GM19193 (cell line): ENCODE results near the gene C1QTNF8.

Experiments
- POLR2A ChIP-seq: IDR thresholded peaks from 4 replicates; pipeline ENCODE4 v1.6.1; 2011; ENCODE audit not compliant: insufficient read depth, insufficient read length; ENCODE audit errors: extremely low read depth

Gene C1QTNF8

DNA sequence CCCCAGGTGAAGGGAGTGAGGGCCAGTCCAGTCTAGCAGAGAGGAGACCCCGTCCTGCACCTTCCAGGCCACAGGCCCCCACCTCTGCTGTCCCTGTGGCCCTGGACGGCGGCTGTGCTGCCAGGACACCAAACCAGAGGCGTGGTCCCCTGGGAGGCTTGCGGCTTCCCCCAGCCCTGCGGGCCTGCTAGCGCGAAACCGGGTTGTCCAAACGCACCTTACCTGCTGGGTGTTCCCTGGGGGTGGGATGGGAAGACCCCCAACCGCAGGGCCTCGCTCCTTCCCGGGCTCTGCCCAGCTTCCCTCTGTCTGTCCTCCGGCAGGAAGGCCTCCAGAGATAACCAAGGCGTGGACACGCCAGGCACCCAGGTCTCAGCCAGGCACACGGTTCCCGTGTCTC, 37.2 kb upstream of the C1QTNF8 start:
- TF ChIP-seq POLR2A = no peak

DNA sequence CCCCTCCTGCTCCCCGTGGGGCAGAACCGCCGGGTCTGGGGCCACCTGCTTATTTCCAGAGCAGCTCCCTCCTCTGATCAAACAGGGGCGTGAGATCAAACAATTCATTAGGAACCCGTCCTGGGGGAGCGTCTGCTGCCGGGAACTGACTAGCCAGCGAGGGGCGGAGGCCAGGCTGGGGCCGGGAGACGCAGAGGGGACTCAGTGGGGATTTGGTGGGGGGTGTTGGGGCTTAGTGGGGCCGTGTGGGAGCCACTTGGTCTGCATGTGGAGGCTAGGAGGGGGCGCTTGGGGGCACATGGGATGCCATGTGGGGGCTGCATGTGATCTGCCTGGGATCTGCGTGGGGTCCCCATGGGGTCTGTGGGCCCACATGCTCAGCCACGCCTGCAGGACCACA, 36.4 kb upstream of the C1QTNF8 start:
- TF ChIP-seq POLR2A = no peak

DNA sequence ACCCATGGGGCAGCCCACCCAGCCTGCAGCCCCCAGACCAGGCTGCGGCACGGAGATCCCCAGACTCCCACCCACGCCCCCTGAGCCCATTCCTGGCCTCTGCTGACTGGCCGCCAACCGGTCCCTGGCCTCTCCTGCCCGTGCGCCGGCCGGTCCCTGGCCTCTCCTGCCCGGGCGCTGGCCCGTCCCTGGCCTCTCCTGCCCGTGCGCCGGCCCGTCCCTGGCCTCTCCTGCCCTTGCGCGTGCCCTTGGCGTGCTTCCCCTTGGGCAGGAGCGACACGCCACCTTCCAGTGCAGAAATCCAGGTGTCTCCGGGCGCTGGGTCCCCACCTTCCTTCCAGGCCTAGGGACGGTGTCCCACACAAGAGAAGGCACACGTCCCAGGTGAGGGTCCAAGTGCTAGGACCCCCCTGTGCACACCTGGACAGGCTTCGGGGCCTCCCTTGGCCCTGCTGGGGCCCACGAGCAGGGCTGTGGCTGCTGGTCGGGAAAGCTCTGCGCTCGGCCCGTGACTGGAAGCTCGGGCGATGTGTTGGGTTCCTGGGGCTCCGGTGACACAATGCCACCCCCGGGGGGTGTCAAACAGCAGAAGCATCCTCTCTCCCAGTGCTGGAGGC, 35.4 kb upstream of the C1QTNF8 start:
- no peak for TF ChIP-seq POLR2A

DNA sequence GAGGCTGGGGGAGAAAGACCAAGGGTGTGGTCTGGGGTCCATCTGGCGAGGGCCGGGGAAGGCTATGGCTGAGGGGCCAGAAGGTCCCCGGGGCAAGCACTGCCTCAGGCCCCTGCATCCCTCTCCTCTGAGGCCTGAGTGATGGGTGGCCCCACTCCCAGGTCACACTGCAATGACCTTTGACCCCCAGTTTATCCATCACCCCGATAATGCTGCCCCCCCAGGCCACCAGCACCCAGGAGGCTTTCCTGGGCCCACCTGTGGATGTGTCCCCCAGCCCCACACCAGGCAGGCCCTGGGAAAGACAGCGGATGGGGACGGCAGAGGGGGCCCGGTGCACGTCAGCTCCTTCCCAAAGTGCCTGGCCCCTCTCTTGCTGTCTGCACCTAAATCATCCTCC, 34.3 kb upstream of the C1QTNF8 start:
- no peak for TF ChIP-seq POLR2A

DNA sequence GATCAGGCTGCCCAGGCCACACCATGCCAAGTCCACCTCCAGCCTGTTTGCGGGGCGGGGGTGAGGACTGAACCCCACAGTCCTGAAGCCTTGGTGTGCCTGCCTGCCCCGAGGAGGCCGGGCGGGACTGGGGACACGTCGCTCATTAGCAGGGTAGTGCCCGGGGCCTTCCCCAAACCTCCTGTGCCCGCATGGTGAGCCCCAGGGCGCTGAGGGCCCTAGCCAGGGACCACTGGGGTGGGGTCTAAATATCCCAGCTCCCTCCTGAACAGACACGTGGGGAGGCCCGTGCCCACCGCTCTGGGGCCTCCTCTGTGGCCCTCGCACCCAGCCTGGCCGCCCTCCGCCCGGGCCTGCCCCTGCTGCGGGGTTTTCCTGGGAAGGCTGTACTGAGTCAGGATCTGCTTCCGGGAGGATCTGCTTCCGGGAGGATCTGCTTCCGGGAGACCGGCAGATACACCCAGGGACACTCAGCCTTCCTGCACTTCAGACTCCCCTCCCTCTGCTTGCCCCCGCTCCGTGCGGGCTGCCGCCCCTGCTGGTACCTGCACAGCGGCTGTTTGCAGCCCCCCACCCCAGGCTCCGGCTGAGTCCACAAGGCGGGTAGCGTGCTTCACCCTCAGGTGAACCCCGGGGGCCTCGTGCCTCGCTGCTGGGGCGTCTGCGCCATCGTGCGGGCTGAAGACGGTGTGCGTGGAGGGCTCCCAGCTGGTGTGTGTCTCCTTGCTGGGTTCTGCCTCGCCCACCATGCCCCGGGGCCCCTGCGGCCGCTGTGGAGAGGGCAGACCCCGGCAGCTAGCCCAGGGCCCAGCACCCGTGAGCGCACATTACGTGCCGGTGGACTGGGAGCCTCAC, 33.3 kb upstream of the C1QTNF8 start:
- no peak for TF ChIP-seq POLR2A

DNA sequence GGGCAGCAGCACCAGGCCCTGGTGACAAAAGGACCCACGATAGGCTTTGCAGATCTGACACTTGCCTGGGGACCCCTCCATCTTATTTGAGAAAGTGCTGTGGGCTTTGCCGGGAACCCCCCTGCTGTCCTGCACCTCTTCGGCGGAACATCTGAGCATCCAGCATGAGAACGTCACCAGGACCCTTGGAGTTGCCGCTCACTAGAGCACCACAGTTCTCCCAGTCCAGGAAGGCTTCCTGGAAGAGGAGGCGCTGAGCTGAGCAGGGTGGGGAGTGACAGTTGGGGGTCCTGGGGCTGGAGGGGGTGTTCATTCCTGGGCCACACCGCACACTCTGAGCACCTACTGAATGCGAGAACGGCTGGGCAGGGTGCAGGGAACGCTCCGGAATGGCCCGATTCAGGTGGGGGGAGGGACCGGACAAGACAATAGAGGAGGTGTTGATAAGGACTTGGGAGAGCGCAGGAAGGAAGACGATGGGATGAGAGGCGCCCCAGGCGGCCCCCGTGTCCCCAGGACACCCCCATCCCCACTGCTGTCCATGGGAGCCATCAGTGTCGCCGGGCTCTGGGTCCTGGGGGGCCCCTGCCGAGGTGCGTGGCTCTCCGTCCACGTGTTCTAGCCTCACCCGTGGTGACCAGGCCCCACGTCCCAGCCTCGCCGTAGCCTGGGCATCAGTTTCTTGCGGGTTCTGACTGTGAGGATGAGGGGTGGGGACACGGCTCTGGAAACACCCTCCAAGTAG, 32.1 kb upstream of the C1QTNF8 start:
- TF ChIP-seq POLR2A = no peak

DNA sequence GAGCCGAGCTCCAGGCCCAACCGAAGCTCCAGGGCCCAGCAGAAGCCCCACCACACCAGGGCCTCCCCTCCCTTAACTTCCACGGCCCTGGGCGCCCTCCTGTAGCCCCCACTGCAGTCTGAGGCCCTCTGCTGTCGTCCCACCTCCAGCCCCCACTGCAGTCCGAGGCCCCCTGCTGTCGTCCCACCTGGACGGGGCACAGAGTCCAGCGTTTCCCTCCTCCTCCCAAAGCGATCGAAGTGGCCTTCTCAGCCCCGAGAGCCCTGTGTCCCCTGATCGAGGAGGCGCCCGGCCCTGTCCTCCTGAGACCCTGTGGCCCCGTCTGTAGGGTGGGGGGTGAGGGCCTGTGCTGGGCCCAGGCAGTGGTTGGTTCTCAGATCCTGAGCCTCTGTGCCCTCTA, 31.1 kb upstream of the C1QTNF8 start:
- no peak for TF ChIP-seq POLR2A

DNA sequence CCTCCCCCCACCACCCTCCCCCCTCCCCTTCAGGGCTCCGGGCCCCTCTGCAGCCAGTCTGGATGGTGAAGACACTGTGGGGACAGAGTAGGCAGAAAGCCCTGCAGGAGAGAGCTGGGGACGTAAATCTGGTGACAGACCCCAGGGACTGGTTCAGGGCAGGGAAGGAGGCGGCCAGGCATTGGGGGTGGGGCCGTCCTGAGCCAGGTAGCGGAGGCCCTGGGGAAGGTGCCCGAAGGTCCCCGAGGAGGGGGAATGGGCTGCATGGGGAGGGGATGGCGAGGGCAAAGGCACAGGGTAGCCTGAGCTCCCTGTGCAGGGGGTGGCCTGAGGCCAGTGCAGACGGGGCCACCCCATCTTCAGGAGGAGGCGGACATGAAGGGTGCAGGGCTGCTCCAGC, 30.5 kb upstream of the C1QTNF8 start:
- TF ChIP-seq POLR2A = no peak

DNA sequence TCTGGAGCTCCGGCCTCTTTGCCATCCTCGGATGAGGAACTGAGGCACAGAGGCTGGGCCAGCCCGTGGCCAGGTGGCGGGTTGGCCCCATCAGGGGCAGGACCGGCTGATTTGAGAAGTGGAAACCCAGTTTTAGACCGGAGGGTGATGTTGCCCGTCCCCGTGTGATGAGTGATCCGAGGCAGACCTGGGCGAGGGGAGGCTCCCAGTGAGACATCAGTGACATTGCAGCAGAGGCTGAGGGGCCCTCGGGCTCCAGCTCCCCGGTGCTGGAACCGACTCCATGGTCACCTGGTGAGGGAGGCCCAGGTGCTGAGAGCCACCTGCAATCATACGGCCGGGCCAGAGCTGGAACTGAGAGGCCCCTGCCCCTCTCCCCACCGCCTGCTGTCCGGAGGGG, 30.0 kb upstream of the C1QTNF8 start:
- TF ChIP-seq POLR2A = no peak

DNA sequence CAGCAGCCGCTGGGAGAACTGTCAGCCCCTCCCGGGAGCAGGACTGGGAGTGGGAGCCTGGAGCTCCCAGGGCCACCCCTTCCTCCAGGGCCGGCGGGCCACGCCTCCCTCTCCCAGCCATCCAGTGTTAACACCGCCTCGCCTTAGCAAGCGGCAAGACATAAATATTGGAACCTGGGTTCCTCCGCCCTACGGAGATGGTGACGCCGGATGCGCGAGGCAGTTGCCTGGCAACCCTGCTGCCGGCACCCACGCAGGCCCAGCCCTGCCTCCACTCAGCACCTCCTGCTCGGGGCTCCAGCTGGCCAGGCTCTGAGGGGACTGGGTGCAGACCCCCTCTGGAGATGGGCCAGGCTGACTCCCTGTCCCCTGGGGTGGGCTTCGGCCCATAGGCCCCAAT, 29.4 kb upstream of the C1QTNF8 start:
- TF ChIP-seq POLR2A = no peak

DNA sequence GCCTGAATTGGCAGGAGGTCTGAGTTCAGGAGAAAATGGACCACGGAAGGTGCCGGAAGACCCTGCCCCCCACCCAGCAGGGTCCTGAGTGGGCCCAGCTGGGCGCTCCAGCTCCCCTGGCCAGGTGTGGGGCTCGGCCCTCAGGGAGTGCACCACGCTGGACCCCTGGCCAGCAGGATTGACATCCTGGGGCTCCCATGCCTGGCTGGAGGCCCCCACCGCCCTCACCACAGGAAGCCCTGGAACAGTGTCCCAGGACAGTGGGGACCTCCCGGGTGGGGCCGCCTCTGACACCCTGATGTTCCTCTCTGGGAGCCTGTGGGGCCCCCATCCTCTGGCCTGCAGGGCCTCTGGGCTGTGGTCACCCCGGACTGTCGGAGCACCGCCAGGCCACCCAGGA, 28.8 kb upstream of the C1QTNF8 start:
- TF ChIP-seq POLR2A = no peak

DNA sequence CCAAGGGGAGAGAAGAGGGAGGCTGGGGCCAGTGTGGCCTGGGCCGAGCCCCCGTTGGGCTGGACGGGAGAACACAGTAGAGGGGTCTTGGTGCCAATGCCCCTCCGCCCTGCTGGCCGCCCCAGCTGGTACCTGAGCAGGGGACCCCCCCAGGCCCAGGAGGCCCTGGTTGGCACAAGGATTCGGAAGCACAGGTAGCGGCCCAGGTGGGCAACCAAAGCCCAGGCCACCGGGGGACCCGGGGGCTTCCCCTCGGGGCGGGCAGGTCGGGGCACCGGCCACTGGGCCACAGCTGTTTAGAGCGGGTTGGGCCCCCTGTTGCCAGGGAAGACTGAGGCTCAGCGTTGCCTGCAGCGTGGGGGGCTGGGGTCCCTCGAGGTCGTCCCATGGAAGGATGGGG, 28.2 kb upstream of the C1QTNF8 start:
- no peak for TF ChIP-seq POLR2A

DNA sequence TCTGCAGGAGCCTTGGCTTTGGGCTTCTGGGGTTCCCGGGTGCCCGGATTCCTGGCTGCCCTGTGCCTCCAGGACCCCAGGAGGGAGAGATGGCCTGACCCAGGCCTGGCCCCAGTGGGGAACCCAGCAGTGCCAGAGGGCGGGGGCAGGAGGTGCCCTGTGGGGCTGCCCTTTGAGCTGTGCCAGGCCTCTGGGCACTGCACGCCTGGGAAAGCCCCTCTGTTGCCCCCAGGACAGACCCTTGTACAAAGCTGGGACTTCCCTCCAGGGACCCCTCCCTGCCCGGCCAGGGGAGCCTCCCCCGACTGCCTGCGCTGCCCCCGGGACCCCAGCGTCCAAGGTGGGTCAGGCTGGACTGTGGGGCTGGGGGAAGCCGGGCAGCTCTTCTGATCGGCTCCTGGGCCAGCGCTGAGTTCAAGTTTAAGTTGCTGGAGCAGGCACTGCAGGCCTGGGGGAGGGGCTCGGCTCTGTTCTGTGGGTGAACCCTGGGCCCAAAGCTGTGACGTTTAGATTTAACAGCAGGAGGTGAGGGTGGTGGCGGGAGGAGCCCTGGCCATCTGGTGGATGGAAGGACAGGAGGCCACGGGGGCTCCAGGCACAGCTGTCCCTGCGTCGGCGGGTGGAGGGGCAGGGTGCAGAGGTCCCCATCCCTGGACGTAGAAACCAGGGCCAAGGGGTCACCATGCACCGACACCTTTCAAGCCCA, 27.6 kb upstream of the C1QTNF8 start:
- TF ChIP-seq POLR2A = no peak

DNA sequence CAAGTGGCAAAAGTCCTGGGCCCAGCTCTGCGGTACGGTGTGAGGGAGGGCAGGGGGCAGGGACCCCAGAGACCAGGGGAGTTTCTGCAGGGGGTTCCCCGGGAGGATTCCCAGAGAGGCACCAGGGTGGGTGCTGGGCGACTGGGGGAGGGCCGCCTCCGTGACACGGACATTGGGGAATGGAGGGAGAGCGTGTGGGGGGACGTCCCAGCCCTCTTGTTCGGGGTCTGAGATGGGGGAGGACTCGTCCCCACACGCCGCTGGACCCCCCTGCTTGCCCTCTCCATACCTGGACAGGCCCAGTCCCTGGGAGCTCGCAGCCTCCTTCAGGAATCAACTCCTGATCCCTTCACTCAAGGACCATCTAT, 26.3 kb upstream of the C1QTNF8 start:
- no peak for TF ChIP-seq POLR2A
